Osteoblast (primary cell): Measurements from ENCODE around the gene FRAS1. TPM values are rescaled to one million over a fixed set of nuclear protein-coding genes. Genes with fewer than 3 reads are reported as not detected.
A peak's percentile ranks its signal among the peaks of the same experiment; 100 is the strongest.

Experiments
- DNase-seq: peaks from one replicate; pipeline ENCODE4 v3.0.0; 2011; ENCODE audit warnings: low spot score, mixed read lengths; ENCODE audit not compliant: insufficient read length; ENCODE audit errors: missing footprints
- H2AFZ ChIP-seq: 2 replicates; pipeline ENCODE4 v1.6.0; 2011; ENCODE audit warnings: mild to moderate bottlenecking, low read length
- H3K27ac ChIP-seq: 2 replicates; pipeline ENCODE4 v1.5.1; 2011; ENCODE audit warnings: mild to moderate bottlenecking, low read depth, low read length, moderate library complexity
- H3K27me3 ChIP-seq: 2 replicates; pipeline ENCODE4 v1.6.0; 2012; ENCODE audit warnings: mild to moderate bottlenecking, control low read depth, inconsistent platforms, low read length, moderate library complexity; ENCODE audit not compliant: insufficient read depth
- H3K36me3 ChIP-seq: 2 replicates; pipeline ENCODE4 v1.5.1; 2011; ENCODE audit warnings: mild to moderate bottlenecking, low read length, control low read depth, moderate library complexity; ENCODE audit not compliant: insufficient read depth
- H3K4me1 ChIP-seq: 2 replicates; pipeline ENCODE4 v1.5.1; 2011; ENCODE audit warnings: mild to moderate bottlenecking, low read length, control low read depth, moderate library complexity; ENCODE audit not compliant: insufficient read depth
- H3K4me2 ChIP-seq: 2 replicates; pipeline ENCODE4 v1.6.0; 2011; ENCODE audit warnings: mild to moderate bottlenecking, low read length; ENCODE audit not compliant: insufficient read depth
- H3K4me3 ChIP-seq: fragments of 200-600 bp; sonication (generic); 3 replicates; pipeline ENCODE4 v1.5.1; 2012; ENCODE audit warnings: mild to moderate bottlenecking, low read length, inconsistent platforms; ENCODE audit not compliant: insufficient read depth
- H3K79me2 ChIP-seq: 2 replicates; pipeline ENCODE4 v1.6.0; 2012; ENCODE audit warnings: mild to moderate bottlenecking, low read length, control low read depth, inconsistent platforms; ENCODE audit not compliant: insufficient read depth
- H3K9me3 ChIP-seq: 2 replicates; pipeline ENCODE4 v1.5.1; 2011; ENCODE audit warnings: low read depth, low read length, control low read depth
- H4K20me1 ChIP-seq: 2 replicates; pipeline ENCODE4 v1.6.0; 2012; ENCODE audit warnings: mild to moderate bottlenecking, low read length, control low read depth; ENCODE audit not compliant: insufficient read depth
- CTCF ChIP-seq: IDR thresholded peaks from 2 replicates; pipeline ENCODE4 v1.5.1; 2011; ENCODE audit warnings: mild to moderate bottlenecking, low read depth, low read length, moderate library complexity; ENCODE audit errors: extremely low read depth
- total RNA-seq: library from RNA; depleted of rRNA; stranded (reverse); fragments of >200 nt; gene quantifications from 2 replicates; pipeline ENCODE4 v1.2.3, GENCODE V29; 2012

Gene FRAS1
- total RNA-seq, 1 donor = 5.1 TPM

- peaks cover 15% of the 10 kb centered on the region for H3K4me1 ChIP-seq
- no peaks in the 10 kb centered on the region for H3K27me3 ChIP-seq
- H3K27ac ChIP-seq = no peak overlapping the region
- no peak for DNase-seq
- H3K4me2 ChIP-seq = peak overlapping the region; percentile 20
- no peak for TF ChIP-seq CTCF
- H2AFZ ChIP-seq = no peak overlapping the region
- no peaks in the 10 kb centered on the region for H3K36me3 ChIP-seq
- no peaks in the 10 kb centered on the region for H4K20me1 ChIP-seq
- no peaks in the 10 kb centered on the region for H3K79me2 ChIP-seq
- no peak overlapping the region for H3K4me3 ChIP-seq
- no peaks in the 10 kb centered on the region for H3K9me3 ChIP-seq
These were observed 231.2 kb downstream of the FRAS1 start for GRCh38 chr4:78288327-78288726.

GRCh38 chr4:78291277-78291676 lies 234.2 kb downstream of the FRAS1 start:
- H3K4me1 ChIP-seq = peaks cover 25% of the 10 kb centered on the region
- no peak overlapping the region for H3K4me3 ChIP-seq
- H3K36me3 ChIP-seq = no peaks in the 10 kb centered on the region
- H3K79me2 ChIP-seq = no peaks in the 10 kb centered on the region
- no peak overlapping the region for H3K27ac ChIP-seq
- no peak overlapping the region for H3K4me2 ChIP-seq
- no peak for TF ChIP-seq CTCF
- H3K9me3 ChIP-seq = no peaks in the 10 kb centered on the region
- H3K27me3 ChIP-seq = no peaks in the 10 kb centered on the region
- H4K20me1 ChIP-seq = no peaks in the 10 kb centered on the region
- H2AFZ ChIP-seq = no peak overlapping the region
- DNase-seq = no peak

DNA sequence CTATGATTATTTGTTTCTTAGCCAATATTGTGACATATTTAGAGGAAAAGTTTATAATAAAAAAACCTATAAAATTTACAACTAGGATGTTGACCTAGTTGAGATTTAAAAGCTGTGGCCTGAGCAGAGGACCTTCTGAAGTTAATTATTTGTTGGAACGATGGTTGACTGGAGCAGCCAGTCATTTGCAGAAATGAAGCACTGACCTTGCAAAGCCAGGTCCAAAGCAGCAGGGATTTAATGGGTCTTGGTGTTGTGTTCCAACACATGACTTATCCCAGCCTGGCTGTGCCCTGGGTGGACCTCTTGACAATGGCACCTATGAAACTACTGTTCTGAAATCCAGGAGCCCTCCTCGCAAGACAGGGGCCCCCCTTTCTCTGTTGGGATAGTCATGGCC lies 235.2 kb downstream of the FRAS1 start:
- H3K4me3 ChIP-seq = no peak overlapping the region
- H3K27me3 ChIP-seq = no peaks in the 10 kb centered on the region
- H3K4me2 ChIP-seq = no peak overlapping the region
- H3K79me2 ChIP-seq = no peaks in the 10 kb centered on the region
- peaks cover 35% of the 10 kb centered on the region for H3K4me1 ChIP-seq
- H3K36me3 ChIP-seq = no peaks in the 10 kb centered on the region
- H2AFZ ChIP-seq = no peak overlapping the region
- no peak overlapping the region for H3K27ac ChIP-seq
- H4K20me1 ChIP-seq = no peaks in the 10 kb centered on the region
- no peak for DNase-seq
- TF ChIP-seq CTCF = no peak
- H3K9me3 ChIP-seq = no peaks in the 10 kb centered on the region

DNA sequence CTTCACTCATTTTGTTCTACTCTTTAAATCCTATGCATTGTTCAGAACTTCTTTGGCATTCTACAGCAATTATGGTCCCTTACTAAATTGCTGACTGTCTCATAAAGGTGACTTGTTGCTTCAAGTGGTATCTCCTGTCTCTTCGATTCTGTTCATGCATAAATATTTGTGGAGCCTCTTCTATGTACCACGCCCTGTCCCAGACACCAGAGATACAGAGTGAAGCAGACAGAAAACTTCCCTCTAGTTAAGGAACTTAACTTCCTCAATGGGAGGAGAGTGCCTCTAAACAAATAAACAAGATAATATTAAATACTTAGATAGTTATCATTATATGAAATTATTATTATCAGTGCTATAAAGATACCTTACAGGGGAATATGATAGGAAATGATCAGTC lies 235.7 kb downstream of the FRAS1 start:
- TF ChIP-seq CTCF = no peak
- Histone ChIP-seq H3K27me3 (no peaks in the 10 kb centered on the region), H4K20me1 (no peaks in the 10 kb centered on the region), H3K4me2 (peak overlapping the region; percentile 79), H3K4me3 (no peak overlapping the region), H3K36me3 (no peaks in the 10 kb centered on the region), H3K4me1 (peaks cover 38% of the 10 kb centered on the region), H2AFZ (no peak overlapping the region), H3K79me2 (no peaks in the 10 kb centered on the region), H3K9me3 (no peaks in the 10 kb centered on the region), H3K27ac (peak overlapping the region; percentile 73)
- no peak for DNase-seq
